K562 (cell line): Measurements from ENCODE around the gene BZW1. TPM values are rescaled to one million over a fixed set of nuclear protein-coding genes. Genes with fewer than 3 reads are reported as not detected.

Source experiments
- BRD4 ChIP-seq: fragments of 200-600 bp; sonication (generic); IDR thresholded peaks from 2 replicates; pipeline ENCODE4 v1.6.1; 2017; ENCODE audit warnings: inconsistent platforms
- BRF1 ChIP-seq: IDR thresholded peaks from 3 replicates; pipeline ENCODE4 v1.6.1; 2011; ENCODE audit warnings: borderline replicate concordance, mild to moderate bottlenecking; ENCODE audit not compliant: insufficient read length; ENCODE audit errors: extremely low read depth
- ELF4 ChIP-seq: fragments of 450-650 bp; formaldehyde crosslinking; IDR thresholded peaks from 2 replicates; pipeline ENCODE4 v1.4.0; 2022; ENCODE audit warnings: missing genetic modification characterization
- EP400 ChIP-seq: fragments of 450-650 bp; IDR thresholded peaks from 2 replicates; pipeline ENCODE4 v1.6.1; 2017; ENCODE audit warnings: antibody characterized with exemption, mild to moderate bottlenecking, moderate library complexity
- FUS ChIP-seq: fragments of 200-400 bp; formaldehyde crosslinking; optimal IDR thresholded peaks from 2 replicates; pipeline ENCODE3; 2017; ENCODE audit warnings: low read depth, low read length
- HES1 ChIP-seq: fragments of 450-650 bp; IDR thresholded peaks from 2 replicates; pipeline ENCODE4 v1.6.1; 2016; ENCODE audit warnings: low read depth, mild to moderate bottlenecking, moderate library complexity
- LCOR ChIP-seq: sonication (generic); formaldehyde crosslinking; IDR thresholded peaks from 2 replicates; pipeline ENCODE4 v1.8.0; 2022; ENCODE audit warnings: mild to moderate bottlenecking, missing genetic modification reagents
- MAFK ChIP-seq: IDR thresholded peaks from 2 replicates; pipeline ENCODE4 v1.6.1; 2011; ENCODE audit warnings: low read length, improper control_type of control experiment
- MYNN ChIP-seq, 2 experiments: sonication (generic); formaldehyde crosslinking in 1 of 2; IDR thresholded peaks; 2 replicates each; pipeline versions ENCODE4 v1.5.0 to v1.6.1; 2016 to 2020; ENCODE audit warnings: antibody characterized with exemption in 1 of 2, missing genetic modification reagents in 1 of 2
- NCOA6 ChIP-seq: fragments of 450-650 bp; IDR thresholded peaks from 2 replicates; pipeline ENCODE4 v1.6.1; 2017; ENCODE audit warnings: mild to moderate bottlenecking
- PRDM10 ChIP-seq: fragments of 450-650 bp; IDR thresholded peaks from 2 replicates; pipeline ENCODE4 v1.6.1; 2018; ENCODE audit not compliant: partially characterized antibody
- PURB ChIP-seq: sonication (generic); formaldehyde crosslinking; IDR thresholded peaks from 2 replicates; pipeline ENCODE4 v1.9.0; 2021; ENCODE audit warnings: low read depth, mild to moderate bottlenecking, missing genetic modification reagents
- RUNX1 ChIP-seq: sonication (generic); IDR thresholded peaks from 2 replicates; pipeline ENCODE4 v1.6.1; 2016; ENCODE audit warnings: antibody characterized with exemption, low read depth
- SLC30A9 ChIP-seq: fragments of 250-450 bp; sonication (Bioruptor Pico); IDR thresholded peaks from 2 replicates; pipeline ENCODE4 v1.8.0; 2022; ENCODE audit warnings: mild to moderate bottlenecking, moderate library complexity
- ZEB2 ChIP-seq: fragments of 450-650 bp; IDR thresholded peaks from 2 replicates; pipeline ENCODE4 v1.6.1; 2016
- ZFX ChIP-seq: sonication (generic); formaldehyde crosslinking; IDR thresholded peaks from 2 replicates; pipeline ENCODE4 v1.8.0; 2022; ENCODE audit warnings: mild to moderate bottlenecking, missing genetic modification reagents, moderate library complexity
- ZNF143 ChIP-seq: sonication (generic); formaldehyde crosslinking; IDR thresholded peaks from 2 replicates; pipeline ENCODE4 v1.9.0; 2022; ENCODE audit warnings: mild to moderate bottlenecking, missing genetic modification reagents
- ZNF217 ChIP-seq: sonication (generic); formaldehyde crosslinking; IDR thresholded peaks from 2 replicates; pipeline ENCODE4 v1.8.0; 2022; ENCODE audit warnings: mild to moderate bottlenecking, missing genetic modification reagents
- ZNF347 ChIP-seq: fragments of 450-650 bp; formaldehyde crosslinking; IDR thresholded peaks from 2 replicates; pipeline ENCODE4 v1.4.0; 2020; ENCODE audit warnings: low read depth, mild to moderate bottlenecking, moderate library complexity
- ZNF589 ChIP-seq: fragments of 200-800 bp; sonication (Bioruptor generic); IDR thresholded peaks from 2 replicates; pipeline ENCODE4 v1.6.1; 2016; ENCODE audit warnings: low read depth, missing genetic modification characterization, missing compliant biosample characterization
- ZNF764 ChIP-seq: fragments of 250-450 bp; sonication (Bioruptor Pico); IDR thresholded peaks from 2 replicates; pipeline ENCODE4 v1.4.0; 2020; ENCODE audit warnings: low read depth, mild to moderate bottlenecking, moderate library complexity
- ZNF766 ChIP-seq: fragments of 200-800 bp; sonication (Bioruptor generic); conservative IDR thresholded peaks from 2 replicates; pipeline ENCODE4 v1.6.1; 2016; ENCODE audit warnings: missing genetic modification characterization, missing compliant biosample characterization
- polyA plus RNA-seq, 8 experiments: library from polyadenylated mRNA; depleted of rRNA in 4 of 8; stranded (reverse) in 5 of 8; unstranded in 3 of 8; fragments of >200 nt; fragmentation: Nextera tagmentation in 2 of 8; fragmentation: Illumina TruSeq in 1 of 8; extraction: Ambion mirVana in 2 of 8; extraction: Trizol in 1 of 8; gene quantifications; 2 replicates each; pipeline versions ENCODE4 v1.2.1 to v1.2.3, GENCODE V29; 2011 to 2014; ENCODE audit warnings: inconsistent platforms in 1 of 8, missing spikeins in 1 of 8
- total RNA-seq, 7 experiments: library from RNA; depleted of rRNA in 6 of 7; stranded (reverse); fragments of >200 nt in 6 of 7; fragmentation: Illumina TruSeq in 2 of 7; extraction: Trizol in 2 of 7; gene quantifications; 2 replicates each; pipeline versions ENCODE4 v1.2.1 to v1.2.3, GENCODE V29; 2011 to 2021; ENCODE audit warnings: low replicate concordance in 1 of 7
- TF ChIP-seq, protein P1 (sequence below): sonication (generic); formaldehyde crosslinking; IDR thresholded peaks from 2 replicates; pipeline ENCODE4 v1.8.1; 2023; ENCODE audit warnings: mild to moderate bottlenecking, missing genetic modification reagents

Gene BZW1
- total and polyA plus RNA-seq, 9 of the 15 experiments (the other 6 are each of a cell fraction or from before 2014, with no cell fraction given), result 110 to 244 (median 198) TPM

- TF ChIP-seq ELF4 (no peak; the same call in 1 of the 2 replicates), NCOA6 (no peak), SLC30A9 (no peak), BRD4 (no peak), ZNF347 (CRISPR knock-in tag) (no peak), ZFX (CRISPR knock-in tag) (peak; percentile 92), PURB (no peak), RUNX1 (no peak), PRDM10 (no peak), ZNF217 (CRISPR knock-in tag) (no peak), MAFK (peak; percentile 21; the same call in 1 of the 2 replicates), ZNF766 (CRISPR knock-in tag) (peak; percentile 36; the same call in 1 of the 2 replicates), EP400 (peak; percentile 91), ZNF764 (CRISPR knock-in tag) (no peak), HES1 (no peak), MYNN (IDR thresholded peaks at IDR 0.05) (peak; percentile 25; the same call in 1 of the 2 replicates), MYNN (CRISPR knock-in tag; IDR thresholded peaks at IDR 0.05) (no peak), ZEB2 (no peak), ZNF589 (peak; percentile 13; the same call in 1 of the 2 replicates), FUS (no peak), LCOR (CRISPR knock-in tag) (peak; percentile 91), BRF1 (no peak), ZNF143 (CRISPR knock-in tag) (no peak; the same call in 1 of the 2 replicates)
- TF ChIP-seq, protein P1, sequence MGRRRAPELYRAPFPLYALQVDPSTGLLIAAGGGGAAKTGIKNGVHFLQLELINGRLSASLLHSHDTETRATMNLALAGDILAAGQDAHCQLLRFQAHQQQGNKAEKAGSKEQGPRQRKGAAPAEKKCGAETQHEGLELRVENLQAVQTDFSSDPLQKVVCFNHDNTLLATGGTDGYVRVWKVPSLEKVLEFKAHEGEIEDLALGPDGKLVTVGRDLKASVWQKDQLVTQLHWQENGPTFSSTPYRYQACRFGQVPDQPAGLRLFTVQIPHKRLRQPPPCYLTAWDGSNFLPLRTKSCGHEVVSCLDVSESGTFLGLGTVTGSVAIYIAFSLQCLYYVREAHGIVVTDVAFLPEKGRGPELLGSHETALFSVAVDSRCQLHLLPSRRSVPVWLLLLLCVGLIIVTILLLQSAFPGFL, result 0 out of 2 replicates have a peak, but pooled peaks have one; percentile 10
Measured at GRCh38 chr2:200864176-200865034, 52.7 kb downstream of the BZW1 start, which contains the start of gene CLK1 (continued).
